ENCODE measurements around the gene RENBP. TPM values are rescaled to one million over a fixed set of nuclear protein-coding genes. Genes with fewer than 3 reads are reported as not detected.

Gene RENBP
- 17.5 TPM for polyA plus RNA-seq (2013)

GRCh38 chrX:153944140-153944799, at the start of gene RENBP:
TSS of gene RENBP (minus strand) at chrX:153944643. CDS start at chrX:153944610, 33 bp downstream.
- ChIA-PET CTCF (interaction anchor here (1.2 to 18.9 kb wide), 3 partner anchors 9 to 22 kb away, joined by 4 to 482 read pairs (median 4); partner anchors contain the start of genes ARHGAP4 and NAA10), POLR2A (interaction anchor here (1.2 kb wide), 1 partner anchor 21 kb away, joined by 4 read pairs; no protein-coding TSS in a partner anchor)
- Histone ChIP-seq H3K9me3 (ENCODE audit: control extremely low read depth in 1 of 5, control insufficient read depth in 4 of 5, insufficient read depth in 2 of 5, low read depth in 1 of 5, low read length in 4 of 5) (no peaks in the 10 kb centered on the region), H3K27ac (ENCODE audit: insufficient read depth in 1 of 2, low read depth in 1 of 2, low read length in 2 of 2, poor library complexity in 1 of 2, severe bottlenecking in 2 of 2) (peak within 1 kb of the TSS in 1 of 2 experiments; percentile 49), H3K4me1 (ENCODE audit: control extremely low read depth in 1 of 4, control insufficient read depth in 4 of 4, insufficient read depth in 4 of 4, low read length in 3 of 4) (peaks cover 0 to 70% (median 62%) of the 10 kb centered on the region in 4 experiments), H3K36me3 (ENCODE audit: control insufficient read depth in 4 of 4, insufficient read depth in 4 of 4, low read length in 3 of 4) (peaks cover 0 to 14% (median 4%) of the 10 kb centered on the region in 4 experiments), H3K4me3 (ENCODE audit: control insufficient read depth in 1 of 7, extremely low read depth in 1 of 7, insufficient read depth in 4 of 7, low read depth in 2 of 7, low read length in 6 of 7) (peak within 1 kb of the TSS in 6 of 7 experiments; percentile 1 to 75 (median 54)), H3K27me3 (replicated peaks in 2 of 5; ENCODE audit: control insufficient read depth in 4 of 5, insufficient read depth in 5 of 5, low read length in 4 of 5) (peaks cover 0 to 22% (median 0%) of the 10 kb centered on the region in 5 experiments)
- peak in 2 of 3 donors; percentile 48 to 50 for DNase-seq
- 36% methylated on average over 13 of the region's 31 CpGs for whole genome bisulfite sequencing (ENCODE audit: insufficient coverage)

- 89% methylated on average over 8 of the region's 10 CpGs for WGBS (ENCODE audit: insufficient coverage)
- ChIA-PET CTCF (interaction anchor here (1.0 kb wide), 1 partner anchor 25 kb away, joined by 4 read pairs; no protein-coding TSS in a partner anchor), POLR2A (no interaction called here)
- peaks cover 0 to 6% (median 0%) of the 10 kb centered on the region in 5 experiments for H3K27me3 ChIP-seq (replicated peaks in 2 of 5; ENCODE audit: control insufficient read depth in 4 of 5, insufficient read depth in 5 of 5, low read length in 4 of 5)
- H3K4me3 ChIP-seq (ENCODE audit: control insufficient read depth in 1 of 7, extremely low read depth in 1 of 7, insufficient read depth in 4 of 7, low read depth in 2 of 7, low read length in 6 of 7): no peak overlapping the region
- H3K36me3 ChIP-seq (ENCODE audit: control insufficient read depth in 4 of 4, insufficient read depth in 4 of 4, low read length in 3 of 4): no peaks in the 10 kb centered on the region
- H3K9me3 ChIP-seq (ENCODE audit: control extremely low read depth in 1 of 5, control insufficient read depth in 4 of 5, insufficient read depth in 2 of 5, low read depth in 1 of 5, low read length in 4 of 5): no peaks in the 10 kb centered on the region
- no peak overlapping the region for H3K27ac ChIP-seq (ENCODE audit: insufficient read depth in 1 of 2, low read depth in 1 of 2, low read length in 2 of 2, poor library complexity in 1 of 2, severe bottlenecking in 2 of 2)
- DNase-seq: no peak
- peaks cover 0 to 3% (median 1%) of the 10 kb centered on the region in 4 experiments for H3K4me1 ChIP-seq (ENCODE audit: control extremely low read depth in 1 of 4, control insufficient read depth in 4 of 4, insufficient read depth in 4 of 4, low read length in 3 of 4)
These were observed 49.5 kb upstream of the RENBP start for GRCh38 chrX:153993978-153994377.

- no peak for DNase-seq
- 92% methylated on average over 10 of the region's 12 CpGs for WGBS (ENCODE audit: insufficient coverage)
- POLR2A ChIA-PET: no interaction called here
These were observed 48.6 kb upstream of the RENBP start for GRCh38 chrX:153993079-153993478.

GRCh38 chrX:153992180-153992579, 47.7 kb upstream of the RENBP start:
- H3K4me1 ChIP-seq (ENCODE audit: control extremely low read depth in 1 of 4, control insufficient read depth in 4 of 4, insufficient read depth in 4 of 4, low read length in 3 of 4): peaks cover 0 to 5% (median 2%) of the 10 kb centered on the region in 4 experiments
- H3K4me3 ChIP-seq (ENCODE audit: control insufficient read depth in 1 of 7, extremely low read depth in 1 of 7, insufficient read depth in 4 of 7, low read depth in 2 of 7, low read length in 6 of 7): no peak overlapping the region
- no peaks in the 10 kb centered on the region for H3K9me3 ChIP-seq (ENCODE audit: control extremely low read depth in 1 of 5, control insufficient read depth in 4 of 5, insufficient read depth in 2 of 5, low read depth in 1 of 5, low read length in 4 of 5)
- DNase-seq: peak in 1 of 3 donors; percentile 29
- ChIA-PET CTCF (no interaction called here), POLR2A (no interaction called here)
- WGBS (ENCODE audit: insufficient coverage): 65% methylated on average over 7 of the region's 8 CpGs
- H3K27me3 ChIP-seq (replicated peaks in 2 of 5; ENCODE audit: control insufficient read depth in 4 of 5, insufficient read depth in 5 of 5, low read length in 4 of 5): peaks cover 0 to 6% (median 0%) of the 10 kb centered on the region in 5 experiments
- no peak overlapping the region for H3K27ac ChIP-seq (ENCODE audit: insufficient read depth in 1 of 2, low read depth in 1 of 2, low read length in 2 of 2, poor library complexity in 1 of 2, severe bottlenecking in 2 of 2)
- no peaks in the 10 kb centered on the region for H3K36me3 ChIP-seq (ENCODE audit: control insufficient read depth in 4 of 4, insufficient read depth in 4 of 4, low read length in 3 of 4)

More at GRCh38 chrX:153993079-153993478, 48.6 kb upstream of the RENBP start:
- CTCF ChIA-PET: interaction anchor here (1.0 kb wide), 1 partner anchor 25 kb away, joined by 4 read pairs; no protein-coding TSS in a partner anchor
- peaks cover 0 to 6% (median 0%) of the 10 kb centered on the region in 5 experiments for H3K27me3 ChIP-seq (replicated peaks in 2 of 5; ENCODE audit: control insufficient read depth in 4 of 5, insufficient read depth in 5 of 5, low read length in 4 of 5)
- H3K27ac ChIP-seq (ENCODE audit: insufficient read depth in 1 of 2, low read depth in 1 of 2, low read length in 2 of 2, poor library complexity in 1 of 2, severe bottlenecking in 2 of 2): no peak overlapping the region
- H3K36me3 ChIP-seq (ENCODE audit: control insufficient read depth in 4 of 4, insufficient read depth in 4 of 4, low read length in 3 of 4): no peaks in the 10 kb centered on the region
- peaks cover 0 to 3% (median 1%) of the 10 kb centered on the region in 4 experiments for H3K4me1 ChIP-seq (ENCODE audit: control extremely low read depth in 1 of 4, control insufficient read depth in 4 of 4, insufficient read depth in 4 of 4, low read length in 3 of 4)
- no peak overlapping the region for H3K4me3 ChIP-seq (ENCODE audit: control insufficient read depth in 1 of 7, extremely low read depth in 1 of 7, insufficient read depth in 4 of 7, low read depth in 2 of 7, low read length in 6 of 7)
- H3K9me3 ChIP-seq (ENCODE audit: control extremely low read depth in 1 of 5, control insufficient read depth in 4 of 5, insufficient read depth in 2 of 5, low read depth in 1 of 5, low read length in 4 of 5): no peaks in the 10 kb centered on the region

GRCh38 chrX:153991013-153991580, 46.7 kb upstream of the RENBP start:
- Histone ChIP-seq H3K36me3 (ENCODE audit: control insufficient read depth in 4 of 4, insufficient read depth in 4 of 4, low read length in 3 of 4) (no peaks in the 10 kb centered on the region), H3K4me3 (ENCODE audit: control insufficient read depth in 1 of 7, extremely low read depth in 1 of 7, insufficient read depth in 4 of 7, low read depth in 2 of 7, low read length in 6 of 7) (no peak overlapping the region), H3K27ac (ENCODE audit: insufficient read depth in 1 of 2, low read depth in 1 of 2, low read length in 2 of 2, poor library complexity in 1 of 2, severe bottlenecking in 2 of 2) (no peak overlapping the region), H3K4me1 (ENCODE audit: control extremely low read depth in 1 of 4, control insufficient read depth in 4 of 4, insufficient read depth in 4 of 4, low read length in 3 of 4) (peaks cover 0 to 12% (median 5%) of the 10 kb centered on the region in 4 experiments), H3K9me3 (ENCODE audit: control extremely low read depth in 1 of 5, control insufficient read depth in 4 of 5, insufficient read depth in 2 of 5, low read depth in 1 of 5, low read length in 4 of 5) (no peaks in the 10 kb centered on the region), H3K27me3 (replicated peaks in 2 of 5; ENCODE audit: control insufficient read depth in 4 of 5, insufficient read depth in 5 of 5, low read length in 4 of 5) (peaks cover 0 to 6% (median 0%) of the 10 kb centered on the region in 5 experiments)
- no peak for DNase-seq
- 86% methylated on average over 1 of the region's 3 CpGs for WGBS (ENCODE audit: insufficient coverage)
- ChIA-PET POLR2A (no interaction called here), CTCF (no interaction called here)

- ChIA-PET CTCF (interaction anchor here (1.2 kb wide), 1 partner anchor 11 kb away, joined by 3 read pairs; no protein-coding TSS in a partner anchor), POLR2A (no interaction called here)
- peaks cover 0 to 16% (median 10%) of the 10 kb centered on the region in 4 experiments for H3K4me1 ChIP-seq (ENCODE audit: control extremely low read depth in 1 of 4, control insufficient read depth in 4 of 4, insufficient read depth in 4 of 4, low read length in 3 of 4)
- no peak overlapping the region for H3K27ac ChIP-seq (ENCODE audit: insufficient read depth in 1 of 2, low read depth in 1 of 2, low read length in 2 of 2, poor library complexity in 1 of 2, severe bottlenecking in 2 of 2)
- H3K36me3 ChIP-seq (ENCODE audit: control insufficient read depth in 4 of 4, insufficient read depth in 4 of 4, low read length in 3 of 4): no peaks in the 10 kb centered on the region
- H3K27me3 ChIP-seq (replicated peaks in 2 of 5; ENCODE audit: control insufficient read depth in 4 of 5, insufficient read depth in 5 of 5, low read length in 4 of 5): peaks cover 0 to 9% (median 0%) of the 10 kb centered on the region in 5 experiments
- no peak overlapping the region for H3K4me3 ChIP-seq (ENCODE audit: control insufficient read depth in 1 of 7, extremely low read depth in 1 of 7, insufficient read depth in 4 of 7, low read depth in 2 of 7, low read length in 6 of 7)
- 99% methylated on average over 12 of the region's 14 CpGs for WGBS (ENCODE audit: insufficient coverage)
- no peak for DNase-seq
- no peaks in the 10 kb centered on the region for H3K9me3 ChIP-seq (ENCODE audit: control extremely low read depth in 1 of 5, control insufficient read depth in 4 of 5, insufficient read depth in 2 of 5, low read depth in 1 of 5, low read length in 4 of 5)
These were observed 45.7 kb upstream of the RENBP start for GRCh38 chrX:153989973-153990655.
